GM06990 (cell line): ENCODE data around the gene HIVEP2.
A peak's percentile ranks its signal among the peaks of the same experiment; 100 is the strongest.

Experiments
- DNase-seq: peaks from one replicate; pipeline ENCODE4 v3.0.0-alpha.2; 2011; ENCODE audit not compliant: insufficient read length; ENCODE audit errors: extremely low read depth
- H3K27me3 ChIP-seq: replicated peaks from 2 replicates; pipeline ENCODE4 v1.6.0; 2011; ENCODE audit warnings: low read length; ENCODE audit not compliant: control insufficient read depth, insufficient read depth
- H3K36me3 ChIP-seq: 2 replicates; pipeline ENCODE4 v1.5.1; 2011; ENCODE audit warnings: low read length; ENCODE audit not compliant: control insufficient read depth, insufficient read depth
- H3K4me3 ChIP-seq: replicated peaks from 2 replicates; pipeline ENCODE4 v1.5.1; 2011; ENCODE audit warnings: low read depth, mild to moderate bottlenecking, control low read depth, low read length
- CTCF ChIP-seq: IDR thresholded peaks from 2 replicates; pipeline ENCODE4 v1.5.1; 2011; ENCODE audit warnings: low read length, control low read depth, mild to moderate bottlenecking, inconsistent platforms; ENCODE audit not compliant: insufficient read depth, poor library complexity, severe bottlenecking

Gene HIVEP2

DNA sequence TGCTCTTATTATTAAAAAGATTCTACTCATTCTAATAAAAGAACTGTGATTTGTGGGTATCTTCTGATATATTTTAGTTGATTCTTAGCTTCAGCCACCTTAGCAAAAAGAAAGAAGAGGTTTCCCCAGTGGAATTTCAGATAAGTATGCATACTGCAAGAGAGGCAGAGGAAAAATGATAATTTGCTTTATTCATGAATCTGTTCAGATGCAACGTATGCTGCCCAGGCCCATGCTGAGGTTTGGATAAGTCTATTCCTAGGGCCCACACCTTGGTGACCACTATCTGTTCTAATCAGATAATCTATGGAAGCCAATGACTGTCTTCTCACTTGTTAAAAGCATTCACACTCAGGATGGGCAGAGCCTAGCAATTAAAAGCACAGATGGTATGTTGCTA lies 194.0 kb downstream of the HIVEP2 start:
- Histone ChIP-seq H3K36me3 (peaks cover 9% of the 10 kb centered on the region), H3K27me3 (no peaks in the 10 kb centered on the region), H3K4me3 (no peak overlapping the region)
- no peak for TF ChIP-seq CTCF
- no peak for DNase-seq

GRCh38 chr6:142749556-142749955 lies 195.4 kb downstream of the HIVEP2 start:
- peaks cover 9% of the 10 kb centered on the region for H3K36me3 ChIP-seq
- H3K27me3 ChIP-seq = no peaks in the 10 kb centered on the region
- no peak for DNase-seq
- no peak overlapping the region for H3K4me3 ChIP-seq
- no peak for TF ChIP-seq CTCF

- peak; percentile 71 for TF ChIP-seq CTCF
- H3K27me3 ChIP-seq = no peaks in the 10 kb centered on the region
- DNase-seq = no peak
These were observed 198.5 kb downstream of the HIVEP2 start for GRCh38 chr6:142746524-142746923.

GRCh38 chr6:142744836-142745235 lies 200.1 kb downstream of the HIVEP2 start:
- DNase-seq = no peak
- Histone ChIP-seq H3K4me3 (no peak overlapping the region), H3K36me3 (no peaks in the 10 kb centered on the region), H3K27me3 (no peaks in the 10 kb centered on the region)
- no peak for TF ChIP-seq CTCF

More at GRCh38 chr6:142746524-142746923, 198.5 kb downstream of the HIVEP2 start:
- no peak overlapping the region for H3K4me3 ChIP-seq
- H3K36me3 ChIP-seq = no peaks in the 10 kb centered on the region

- Histone ChIP-seq H3K4me3 (no peak overlapping the region), H3K36me3 (no peaks in the 10 kb centered on the region), H3K27me3 (no peaks in the 10 kb centered on the region)
- DNase-seq = no peak
- no peak for TF ChIP-seq CTCF
These were observed 204.5 kb downstream of the HIVEP2 start for GRCh38 chr6:142740449-142740848.

- H3K27me3 ChIP-seq = no peaks in the 10 kb centered on the region
- DNase-seq = no peak
- no peak for TF ChIP-seq CTCF
These were observed 206.2 kb downstream of the HIVEP2 start for GRCh38 chr6:142738731-142739130.

More at GRCh38 chr6:142738731-142739130, 206.2 kb downstream of the HIVEP2 start:
- no peaks in the 10 kb centered on the region for H3K36me3 ChIP-seq
- H3K4me3 ChIP-seq = no peak overlapping the region
